ENCODE data around the gene RAD51B. TPM values are rescaled to one million over a fixed set of nuclear protein-coding genes. Genes with fewer than 3 reads are reported as not detected.

Gene RAD51B
- total RNA-seq, 4 donors from 2014 or later: 8.9 to 30.3 (median 10.4) TPM

- no peak for DNase-seq (ENCODE audit: low spot score)
- peak; percentile 88 for ATAC-seq (ENCODE audit: low FRiP score)
- TF ChIP-seq CTCF (IDR thresholded peaks at IDR 0.05): peak in 2 of 3 donors; percentile 7 to 65
Observed at GRCh38 chr14:67934087-67934486, 114.5 kb downstream of the RAD51B start.

GRCh38 chr14:67934862-67935261, 115.3 kb downstream of the RAD51B start:
- ATAC-seq (ENCODE audit: low FRiP score) (no peak), DNase-seq (ENCODE audit: low spot score) (no peak)
- no peak for TF ChIP-seq CTCF (IDR thresholded peaks at IDR 0.05)

GRCh38 chr14:67935371-67935770, 115.8 kb downstream of the RAD51B start:
- no peak for TF ChIP-seq CTCF (IDR thresholded peaks at IDR 0.05)
- DNase-seq (ENCODE audit: low spot score) (no peak), ATAC-seq (ENCODE audit: low FRiP score) (no peak)

- no peak for DNase-seq (ENCODE audit: low spot score)
- no peak for ATAC-seq (ENCODE audit: low FRiP score)
- no peak for TF ChIP-seq CTCF (IDR thresholded peaks at IDR 0.05)
Observed at GRCh38 chr14:67938071-67938470, 118.5 kb downstream of the RAD51B start.

- TF ChIP-seq CTCF (IDR thresholded peaks at IDR 0.05): no peak
- no peak for DNase-seq (ENCODE audit: low spot score)
- ATAC-seq (ENCODE audit: low FRiP score): peak; percentile 71
Observed at GRCh38 chr14:67940486-67941455, 121.2 kb downstream of the RAD51B start.

- no peak for DNase-seq (ENCODE audit: low spot score)
- no peak for TF ChIP-seq CTCF (IDR thresholded peaks at IDR 0.05)
- ATAC-seq (ENCODE audit: low FRiP score): no peak
Observed at GRCh38 chr14:67941456-67942018, 122.0 kb downstream of the RAD51B start.

Data from omental fat pad (tissue), 4 donors.